WTC11 (cell line): ENCODE data around the gene COL12A1. TPM values are rescaled to one million over a fixed set of nuclear protein-coding genes. Genes with fewer than 3 reads are reported as not detected.

Source experiments
- ATAC-seq: fragments of 200-7000 bp; cut with Tn5 transposase; 2 replicates; pipeline ENCODE4 v1.10.0; 2021; ENCODE audit warnings: mild to moderate bottlenecking, moderate library complexity
- CTCF ChIA-PET: fragments of 300-600 bp; sonication (Branson Sonifier 250); formaldehyde crosslinking; loops from one replicate; lab custom pipeline; 2021; ENCODE audit warnings: antibody characterized with exemption; lab: Charles Lee
- POLR2A ChIA-PET: fragments of 350-600 bp; sonication (Branson Sonifier 250); formaldehyde crosslinking; loops from one replicate; lab custom pipeline; 2021; ENCODE audit warnings: antibody characterized with exemption; lab: Charles Lee
- DNase-seq: peaks from one replicate; pipeline ENCODE4 v3.0.0; 2021; ENCODE audit warnings: low spot score
- H3K27ac Mint-ChIP-seq: 2 replicates; pipeline ENCODE4 v1.8.0; 2021; ENCODE audit warnings: mixed read lengths
- H3K27me3 Mint-ChIP-seq: 2 replicates; pipeline ENCODE4 v1.8.0; 2021; ENCODE audit warnings: low read depth, mild to moderate bottlenecking, moderate library complexity, mixed read lengths
- H3K36me3 Mint-ChIP-seq: 2 replicates; pipeline ENCODE4 v1.8.0; 2021; ENCODE audit warnings: mixed read lengths
- H3K4me1 Mint-ChIP-seq: 2 replicates; pipeline ENCODE4 v1.8.0; 2022; ENCODE audit warnings: mixed read lengths
- H3K4me3 Mint-ChIP-seq: 2 replicates; pipeline ENCODE4 v1.8.0; 2021; ENCODE audit warnings: mild to moderate bottlenecking, moderate library complexity, mixed read lengths
- H3K9me3 Mint-ChIP-seq: 2 replicates; pipeline ENCODE4 v1.8.0; 2021; ENCODE audit warnings: mixed read lengths
- CREM ChIP-seq: sonication (generic); formaldehyde crosslinking; IDR thresholded peaks from 2 replicates; pipeline ENCODE4 v1.8.1; 2022; ENCODE audit warnings: mild to moderate bottlenecking, missing genetic modification reagents, moderate library complexity
- EMX1 ChIP-seq: fragments of 250-450 bp; sonication (Bioruptor Pico); IDR thresholded peaks from 2 replicates; pipeline ENCODE4 v1.8.0; 2021; ENCODE audit warnings: mild to moderate bottlenecking
- ESRRA ChIP-seq: sonication (generic); formaldehyde crosslinking; IDR thresholded peaks from 2 replicates; pipeline ENCODE4 v1.8.1; 2022; ENCODE audit warnings: mild to moderate bottlenecking, missing genetic modification reagents, borderline replicate concordance
- ETV6 ChIP-seq: sonication (generic); formaldehyde crosslinking; IDR thresholded peaks from 2 replicates; pipeline ENCODE4 v1.8.1; 2022; ENCODE audit warnings: mild to moderate bottlenecking, missing genetic modification reagents
- FOXJ3 ChIP-seq: sonication (generic); formaldehyde crosslinking; IDR thresholded peaks from 2 replicates; pipeline ENCODE4 v1.9.0; 2021; ENCODE audit warnings: missing genetic modification reagents, mild to moderate bottlenecking, borderline replicate concordance
- GABPB1 ChIP-seq: sonication (generic); formaldehyde crosslinking; IDR thresholded peaks from 2 replicates; pipeline ENCODE4 v1.8.1; 2023; ENCODE audit warnings: mild to moderate bottlenecking, missing genetic modification reagents
- NR3C1 ChIP-seq: sonication (generic); formaldehyde crosslinking; conservative IDR thresholded peaks from 2 replicates; pipeline ENCODE4 v1.8.1; 2023; ENCODE audit warnings: low read depth, mild to moderate bottlenecking, missing genetic modification reagents
- TEAD4 ChIP-seq: sonication (generic); formaldehyde crosslinking; IDR thresholded peaks from 2 replicates; pipeline ENCODE4 v1.8.0; 2022; ENCODE audit warnings: mild to moderate bottlenecking, missing genetic modification reagents
- total RNA-seq: library from RNA; stranded (reverse); gene quantifications from 3 replicates; pipeline ENCODE4 v1.2.3, GENCODE V29; 2021
- TF ChIP-seq, protein P1 (sequence below): fragments of 250-450 bp; sonication (Bioruptor Pico); IDR thresholded peaks from 2 replicates; pipeline ENCODE4 v1.9.0; 2021; ENCODE audit warnings: mild to moderate bottlenecking, borderline replicate concordance
- TF ChIP-seq, protein P2 (sequence below): sonication (generic); formaldehyde crosslinking; IDR thresholded peaks from 2 replicates; pipeline ENCODE4 v1.8.0; 2022; ENCODE audit warnings: mild to moderate bottlenecking, missing genetic modification reagents
- TF ChIP-seq, protein P3 (sequence below): sonication (generic); formaldehyde crosslinking; IDR thresholded peaks from 2 replicates; pipeline ENCODE4 v1.8.0; 2023; ENCODE audit warnings: mild to moderate bottlenecking, missing genetic modification reagents
- TF ChIP-seq, protein P4 (sequence below): sonication (generic); formaldehyde crosslinking; IDR thresholded peaks from 2 replicates; pipeline ENCODE4 v1.8.0; 2023; ENCODE audit warnings: missing genetic modification reagents, mild to moderate bottlenecking, borderline replicate concordance

COL12A1 gene
- total RNA-seq, 1 experiment from 2014 or later: 1.1 TPM

DNA sequence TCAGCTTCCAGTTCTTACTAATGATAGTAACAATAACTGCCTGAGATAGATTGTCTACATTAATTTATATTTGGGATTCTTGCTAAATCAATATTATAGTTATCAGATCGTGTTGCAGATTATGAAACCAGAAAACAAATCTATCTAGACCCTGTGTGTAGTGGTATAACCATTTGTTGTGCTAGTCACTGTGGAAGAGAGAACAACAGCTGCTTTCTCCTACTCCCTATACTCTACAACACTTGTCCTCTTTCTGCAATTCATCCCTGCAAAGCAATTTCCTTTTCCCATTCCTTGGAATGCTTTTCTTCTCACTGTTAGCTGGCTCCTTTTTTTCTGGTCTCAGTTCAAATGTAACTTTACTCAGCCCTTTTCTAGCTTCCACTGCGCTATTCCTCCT lies 29.4 kb upstream of the COL12A1 start (continued):
- TF ChIP-seq, protein P1, sequence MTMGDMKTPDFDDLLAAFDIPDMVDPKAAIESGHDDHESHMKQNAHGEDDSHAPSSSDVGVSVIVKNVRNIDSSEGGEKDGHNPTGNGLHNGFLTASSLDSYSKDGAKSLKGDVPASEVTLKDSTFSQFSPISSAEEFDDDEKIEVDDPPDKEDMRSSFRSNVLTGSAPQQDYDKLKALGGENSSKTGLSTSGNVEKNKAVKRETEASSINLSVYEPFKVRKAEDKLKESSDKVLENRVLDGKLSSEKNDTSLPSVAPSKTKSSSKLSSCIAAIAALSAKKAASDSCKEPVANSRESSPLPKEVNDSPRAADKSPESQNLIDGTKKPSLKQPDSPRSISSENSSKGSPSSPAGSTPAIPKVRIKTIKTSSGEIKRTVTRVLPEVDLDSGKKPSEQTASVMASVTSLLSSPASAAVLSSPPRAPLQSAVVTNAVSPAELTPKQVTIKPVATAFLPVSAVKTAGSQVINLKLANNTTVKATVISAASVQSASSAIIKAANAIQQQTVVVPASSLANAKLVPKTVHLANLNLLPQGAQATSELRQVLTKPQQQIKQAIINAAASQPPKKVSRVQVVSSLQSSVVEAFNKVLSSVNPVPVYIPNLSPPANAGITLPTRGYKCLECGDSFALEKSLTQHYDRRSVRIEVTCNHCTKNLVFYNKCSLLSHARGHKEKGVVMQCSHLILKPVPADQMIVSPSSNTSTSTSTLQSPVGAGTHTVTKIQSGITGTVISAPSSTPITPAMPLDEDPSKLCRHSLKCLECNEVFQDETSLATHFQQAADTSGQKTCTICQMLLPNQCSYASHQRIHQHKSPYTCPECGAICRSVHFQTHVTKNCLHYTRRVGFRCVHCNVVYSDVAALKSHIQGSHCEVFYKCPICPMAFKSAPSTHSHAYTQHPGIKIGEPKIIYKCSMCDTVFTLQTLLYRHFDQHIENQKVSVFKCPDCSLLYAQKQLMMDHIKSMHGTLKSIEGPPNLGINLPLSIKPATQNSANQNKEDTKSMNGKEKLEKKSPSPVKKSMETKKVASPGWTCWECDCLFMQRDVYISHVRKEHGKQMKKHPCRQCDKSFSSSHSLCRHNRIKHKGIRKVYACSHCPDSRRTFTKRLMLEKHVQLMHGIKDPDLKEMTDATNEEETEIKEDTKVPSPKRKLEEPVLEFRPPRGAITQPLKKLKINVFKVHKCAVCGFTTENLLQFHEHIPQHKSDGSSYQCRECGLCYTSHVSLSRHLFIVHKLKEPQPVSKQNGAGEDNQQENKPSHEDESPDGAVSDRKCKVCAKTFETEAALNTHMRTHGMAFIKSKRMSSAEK (CRISPR knock-in tag): no peak

DNA sequence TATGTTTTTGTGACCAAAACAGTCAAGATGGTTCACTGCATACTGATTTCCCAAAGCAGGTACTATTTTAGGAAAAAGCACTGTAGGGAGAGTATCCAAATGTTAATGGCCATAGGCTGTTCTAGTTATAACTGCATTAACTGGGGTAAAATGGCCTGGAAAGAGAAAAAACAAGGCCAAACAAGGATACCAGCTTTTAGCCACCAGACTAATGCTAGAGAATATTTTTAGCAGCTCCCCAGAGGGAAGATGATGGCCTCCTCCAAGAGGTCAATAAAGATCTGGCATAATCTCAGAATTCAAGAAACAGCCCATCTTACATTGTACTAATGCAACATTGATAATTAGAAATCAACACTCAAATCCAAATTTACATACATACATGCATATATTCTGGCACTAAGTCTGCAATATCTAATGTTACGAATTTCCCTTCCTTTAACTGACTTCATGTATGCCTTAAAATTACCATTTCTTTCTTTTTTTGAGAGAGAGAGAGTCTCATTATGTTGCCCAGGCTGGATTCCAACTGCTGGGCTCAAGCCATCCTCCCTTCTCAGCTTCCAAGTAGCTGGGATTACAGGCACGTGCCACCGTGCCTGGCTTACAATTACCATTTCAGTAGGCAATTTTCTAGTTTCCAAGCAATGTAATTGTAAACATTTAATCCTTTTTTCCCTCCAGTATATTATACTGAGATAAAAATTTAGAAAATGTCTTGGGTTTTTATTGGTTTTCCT lies 28.4 kb upstream of the COL12A1 start:
- Mint-ChIP-seq H3K27ac (no peak overlapping the region), H3K36me3 (peaks cover 16% of the 10 kb centered on the region), H3K4me1 (peaks cover 46% of the 10 kb centered on the region), H3K27me3 (no peaks in the 10 kb centered on the region), H3K9me3 (no peaks in the 10 kb centered on the region), H3K4me3 (no peak overlapping the region)
- no peak for DNase-seq
- ChIA-PET POLR2A (interaction anchor here (1.0 kb wide), 1 partner anchor 9 kb away, joined by 4 read pairs; the partner anchor contains the start of gene COX7A2), CTCF (no interaction called here)
- no peak for ATAC-seq
- no peak for TF ChIP-seq ETV6 (CRISPR knock-in tag)
- TF ChIP-seq, all 79 proteins: peak for 0

DNA sequence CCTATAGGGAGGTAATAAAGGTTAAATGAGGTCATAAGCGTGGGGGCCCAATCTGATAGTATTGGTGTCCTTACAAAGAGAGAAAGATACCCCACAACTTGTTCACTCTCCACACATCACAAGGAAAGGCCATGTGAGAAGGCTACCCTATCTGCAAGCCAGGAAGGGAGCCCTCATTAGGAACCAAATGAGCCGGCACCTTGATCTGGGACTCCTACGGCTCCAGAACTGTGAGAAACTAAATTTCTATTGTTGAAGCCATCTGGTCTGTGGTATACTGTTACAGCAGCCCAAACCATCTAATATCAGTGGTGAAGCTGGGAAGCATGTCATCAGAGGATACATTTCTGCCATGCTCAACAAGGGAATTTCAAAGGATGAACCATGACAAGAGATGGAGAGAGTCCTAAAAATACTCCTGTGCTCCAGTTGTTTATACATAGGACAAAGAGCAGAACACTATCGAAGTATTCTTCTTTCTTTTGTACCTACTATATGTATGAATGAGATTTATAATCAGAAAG lies 27.3 kb upstream of the COL12A1 start:
- Mint-ChIP-seq H3K27ac (no peak overlapping the region), H3K4me1 (peaks cover 46% of the 10 kb centered on the region), H3K27me3 (no peaks in the 10 kb centered on the region), H3K36me3 (peaks cover 9% of the 10 kb centered on the region), H3K4me3 (no peak overlapping the region), H3K9me3 (no peaks in the 10 kb centered on the region)
- ChIA-PET POLR2A (interaction anchor here (0.6 kb wide), 1 partner anchor 1883 kb away, joined by 4 read pairs; no protein-coding TSS in a partner anchor), CTCF (interaction anchor here (2.7 kb wide), 1 partner anchor 24 kb away, joined by 10 read pairs; no protein-coding TSS in a partner anchor)
- no peak for DNase-seq
- ATAC-seq: peak; percentile 58
- TF ChIP-seq, protein P2, sequence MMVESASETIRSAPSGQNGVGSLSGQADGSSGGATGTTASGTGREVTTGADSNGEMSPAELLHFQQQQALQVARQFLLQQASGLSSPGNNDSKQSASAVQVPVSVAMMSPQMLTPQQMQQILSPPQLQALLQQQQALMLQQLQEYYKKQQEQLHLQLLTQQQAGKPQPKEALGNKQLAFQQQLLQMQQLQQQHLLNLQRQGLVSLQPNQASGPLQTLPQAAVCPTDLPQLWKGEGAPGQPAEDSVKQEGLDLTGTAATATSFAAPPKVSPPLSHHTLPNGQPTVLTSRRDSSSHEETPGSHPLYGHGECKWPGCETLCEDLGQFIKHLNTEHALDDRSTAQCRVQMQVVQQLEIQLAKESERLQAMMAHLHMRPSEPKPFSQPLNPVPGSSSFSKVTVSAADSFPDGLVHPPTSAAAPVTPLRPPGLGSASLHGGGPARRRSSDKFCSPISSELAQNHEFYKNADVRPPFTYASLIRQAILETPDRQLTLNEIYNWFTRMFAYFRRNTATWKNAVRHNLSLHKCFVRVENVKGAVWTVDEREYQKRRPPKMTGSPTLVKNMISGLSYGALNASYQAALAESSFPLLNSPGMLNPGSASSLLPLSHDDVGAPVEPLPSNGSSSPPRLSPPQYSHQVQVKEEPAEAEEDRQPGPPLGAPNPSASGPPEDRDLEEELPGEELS (CRISPR knock-in tag): no peak
- TF ChIP-seq, protein P3, sequence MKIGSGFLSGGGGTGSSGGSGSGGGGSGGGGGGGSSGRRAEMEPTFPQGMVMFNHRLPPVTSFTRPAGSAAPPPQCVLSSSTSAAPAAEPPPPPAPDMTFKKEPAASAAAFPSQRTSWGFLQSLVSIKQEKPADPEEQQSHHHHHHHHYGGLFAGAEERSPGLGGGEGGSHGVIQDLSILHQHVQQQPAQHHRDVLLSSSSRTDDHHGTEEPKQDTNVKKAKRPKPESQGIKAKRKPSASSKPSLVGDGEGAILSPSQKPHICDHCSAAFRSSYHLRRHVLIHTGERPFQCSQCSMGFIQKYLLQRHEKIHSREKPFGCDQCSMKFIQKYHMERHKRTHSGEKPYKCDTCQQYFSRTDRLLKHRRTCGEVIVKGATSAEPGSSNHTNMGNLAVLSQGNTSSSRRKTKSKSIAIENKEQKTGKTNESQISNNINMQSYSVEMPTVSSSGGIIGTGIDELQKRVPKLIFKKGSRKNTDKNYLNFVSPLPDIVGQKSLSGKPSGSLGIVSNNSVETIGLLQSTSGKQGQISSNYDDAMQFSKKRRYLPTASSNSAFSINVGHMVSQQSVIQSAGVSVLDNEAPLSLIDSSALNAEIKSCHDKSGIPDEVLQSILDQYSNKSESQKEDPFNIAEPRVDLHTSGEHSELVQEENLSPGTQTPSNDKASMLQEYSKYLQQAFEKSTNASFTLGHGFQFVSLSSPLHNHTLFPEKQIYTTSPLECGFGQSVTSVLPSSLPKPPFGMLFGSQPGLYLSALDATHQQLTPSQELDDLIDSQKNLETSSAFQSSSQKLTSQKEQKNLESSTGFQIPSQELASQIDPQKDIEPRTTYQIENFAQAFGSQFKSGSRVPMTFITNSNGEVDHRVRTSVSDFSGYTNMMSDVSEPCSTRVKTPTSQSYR: no peak
- TF ChIP-seq CREM (no peak), NR3C1 (CRISPR knock-in tag) (no peak), EMX1 (CRISPR knock-in tag) (no peak), TEAD4 (no peak), GABPB1 (no peak), FOXJ3 (CRISPR knock-in tag) (no peak), ESRRA (CRISPR knock-in tag) (no peak)
- TF ChIP-seq, protein P1 (CRISPR knock-in tag): no peak
- TF ChIP-seq, protein P4, sequence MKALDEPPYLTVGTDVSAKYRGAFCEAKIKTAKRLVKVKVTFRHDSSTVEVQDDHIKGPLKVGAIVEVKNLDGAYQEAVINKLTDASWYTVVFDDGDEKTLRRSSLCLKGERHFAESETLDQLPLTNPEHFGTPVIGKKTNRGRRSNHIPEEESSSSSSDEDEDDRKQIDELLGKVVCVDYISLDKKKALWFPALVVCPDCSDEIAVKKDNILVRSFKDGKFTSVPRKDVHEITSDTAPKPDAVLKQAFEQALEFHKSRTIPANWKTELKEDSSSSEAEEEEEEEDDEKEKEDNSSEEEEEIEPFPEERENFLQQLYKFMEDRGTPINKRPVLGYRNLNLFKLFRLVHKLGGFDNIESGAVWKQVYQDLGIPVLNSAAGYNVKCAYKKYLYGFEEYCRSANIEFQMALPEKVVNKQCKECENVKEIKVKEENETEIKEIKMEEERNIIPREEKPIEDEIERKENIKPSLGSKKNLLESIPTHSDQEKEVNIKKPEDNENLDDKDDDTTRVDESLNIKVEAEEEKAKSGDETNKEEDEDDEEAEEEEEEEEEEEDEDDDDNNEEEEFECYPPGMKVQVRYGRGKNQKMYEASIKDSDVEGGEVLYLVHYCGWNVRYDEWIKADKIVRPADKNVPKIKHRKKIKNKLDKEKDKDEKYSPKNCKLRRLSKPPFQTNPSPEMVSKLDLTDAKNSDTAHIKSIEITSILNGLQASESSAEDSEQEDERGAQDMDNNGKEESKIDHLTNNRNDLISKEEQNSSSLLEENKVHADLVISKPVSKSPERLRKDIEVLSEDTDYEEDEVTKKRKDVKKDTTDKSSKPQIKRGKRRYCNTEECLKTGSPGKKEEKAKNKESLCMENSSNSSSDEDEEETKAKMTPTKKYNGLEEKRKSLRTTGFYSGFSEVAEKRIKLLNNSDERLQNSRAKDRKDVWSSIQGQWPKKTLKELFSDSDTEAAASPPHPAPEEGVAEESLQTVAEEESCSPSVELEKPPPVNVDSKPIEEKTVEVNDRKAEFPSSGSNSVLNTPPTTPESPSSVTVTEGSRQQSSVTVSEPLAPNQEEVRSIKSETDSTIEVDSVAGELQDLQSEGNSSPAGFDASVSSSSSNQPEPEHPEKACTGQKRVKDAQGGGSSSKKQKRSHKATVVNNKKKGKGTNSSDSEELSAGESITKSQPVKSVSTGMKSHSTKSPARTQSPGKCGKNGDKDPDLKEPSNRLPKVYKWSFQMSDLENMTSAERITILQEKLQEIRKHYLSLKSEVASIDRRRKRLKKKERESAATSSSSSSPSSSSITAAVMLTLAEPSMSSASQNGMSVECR (CRISPR knock-in tag): no peak
